Activated naive CD8-positive, alpha-beta T cell (primary cell): ENCODE data around the gene CUEDC1.
"Not testable (repeated sequence)": the region's sequence is repeated elsewhere in the genome, so short reads cannot be mapped to it uniquely, and the experiment has no call there.

ENCODE experiments used
- H3K27ac Mint-ChIP-seq: one replicate; pipeline ENCODE4 v1.8.0; 2021; ENCODE audit warnings: mixed read lengths
- H3K27me3 Mint-ChIP-seq: one replicate; pipeline ENCODE4 v1.8.0; 2021; ENCODE audit warnings: mixed read lengths
- H3K36me3 Mint-ChIP-seq: one replicate; pipeline ENCODE4 v1.8.0; 2021; ENCODE audit warnings: mixed read lengths
- H3K4me1 Mint-ChIP-seq: one replicate; pipeline ENCODE4 v1.8.0; 2021; ENCODE audit warnings: low read depth, mixed read lengths
- H3K4me3 Mint-ChIP-seq: one replicate; pipeline ENCODE4 v1.8.0; 2021; ENCODE audit warnings: mild to moderate bottlenecking, mixed read lengths
- H3K9me3 Mint-ChIP-seq: one replicate; pipeline ENCODE4 v1.8.0; 2021; ENCODE audit warnings: low read depth, mixed read lengths

The CUEDC1 gene

DNA sequence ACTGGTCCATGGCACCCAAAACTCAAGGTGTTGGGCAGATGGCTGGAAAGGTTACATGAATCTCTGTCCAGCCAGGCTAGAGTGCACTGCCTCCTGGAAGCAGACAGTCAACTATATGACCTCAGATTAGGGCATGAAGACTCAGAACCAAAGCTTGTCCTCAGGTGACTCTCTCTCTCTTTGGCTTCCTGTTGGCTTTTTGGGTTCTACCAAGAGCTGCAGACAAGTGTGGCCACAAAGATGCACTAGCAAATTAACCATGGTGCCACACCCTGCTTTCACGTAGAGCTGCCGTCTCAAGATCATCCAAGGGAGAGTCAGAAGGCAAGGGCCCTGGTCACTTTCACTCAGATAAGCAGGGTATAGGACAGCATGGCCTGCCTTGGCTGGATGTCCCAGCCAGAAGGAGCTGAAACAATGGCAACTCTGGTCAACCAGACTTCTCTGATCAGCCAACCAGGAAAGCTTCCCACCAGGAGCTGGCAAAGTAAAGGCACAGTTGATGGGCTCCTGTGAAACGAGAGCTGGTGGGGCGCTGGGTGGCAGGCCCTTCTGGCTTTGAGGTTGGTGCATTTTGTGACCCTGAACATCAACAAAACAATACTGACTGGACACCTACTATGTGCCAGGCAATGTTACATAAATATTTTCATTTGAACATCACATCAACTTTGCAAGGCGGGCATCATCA is 31.9 kb downstream of the CUEDC1 start:
- Mint-ChIP-seq H3K36me3 (no peaks in the 10 kb centered on the region), H3K27me3 (peaks cover 3% of the 10 kb centered on the region), H3K4me1 (no peaks in the 10 kb centered on the region), H3K27ac (no peak overlapping the region), H3K9me3 (no peaks in the 10 kb centered on the region), H3K4me3 (no peak overlapping the region)

DNA sequence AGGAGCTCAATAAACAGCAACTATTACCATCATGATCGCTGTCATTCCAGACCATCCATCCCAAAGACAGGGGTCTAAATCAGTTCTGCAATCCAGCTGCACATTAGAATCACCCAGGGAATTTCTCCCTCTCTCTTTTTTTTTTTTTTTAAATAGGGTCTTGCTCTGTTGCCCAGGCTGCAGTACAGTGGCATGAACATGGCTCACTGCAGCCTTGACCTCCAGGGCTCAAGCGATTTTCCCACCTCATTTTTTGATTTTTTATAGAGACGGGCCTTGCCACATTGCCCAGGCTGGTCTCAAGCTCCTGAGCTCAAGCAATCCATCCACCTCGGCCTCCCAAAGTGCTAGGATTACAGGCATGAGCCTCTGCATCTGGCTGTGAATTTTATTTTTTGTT is 32.5 kb downstream of the CUEDC1 start:
- H3K27ac Mint-ChIP-seq, H3K9me3 Mint-ChIP-seq, H3K4me3 Mint-ChIP-seq, H3K4me1 Mint-ChIP-seq, H3K27me3 Mint-ChIP-seq, H3K36me3 Mint-ChIP-seq: not testable (repeated sequence)

DNA sequence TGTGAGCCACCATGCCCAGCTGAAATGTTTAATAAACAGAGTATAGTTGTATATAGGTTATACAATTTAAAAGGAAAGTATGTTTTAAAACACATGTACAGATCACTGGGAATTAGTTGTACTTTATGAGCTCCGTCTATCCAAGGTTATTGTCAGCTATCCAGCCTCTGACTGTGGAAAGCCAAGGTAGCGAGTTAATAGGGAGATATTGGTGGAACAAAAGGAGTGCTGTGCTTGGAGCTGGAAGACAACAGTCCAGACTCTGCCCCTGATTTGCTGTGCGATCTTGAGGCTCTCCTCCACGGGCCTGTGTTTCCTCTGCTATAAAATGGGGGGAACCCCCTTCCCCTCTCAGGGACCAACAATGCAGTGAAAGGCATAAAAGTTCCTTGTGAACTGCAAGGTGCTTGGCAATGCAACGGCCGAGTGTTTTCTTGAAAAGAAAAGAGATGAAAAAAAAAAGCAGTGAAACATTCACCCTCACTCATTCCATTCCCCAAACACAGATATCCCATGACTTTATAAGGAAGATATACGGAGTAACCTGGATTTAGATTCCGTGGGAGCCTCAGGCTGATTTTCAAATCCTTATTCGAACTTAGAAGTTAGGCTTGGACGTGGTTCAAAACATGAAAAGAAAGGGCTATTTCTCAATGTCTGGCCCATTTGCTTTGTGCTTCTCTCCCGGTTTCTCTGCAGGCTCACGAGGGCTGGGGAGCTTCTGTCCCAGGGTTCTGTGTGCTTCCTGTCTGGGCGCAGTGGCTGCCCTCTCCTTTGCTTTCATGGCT is 34.1 kb downstream of the CUEDC1 start:
- Mint-ChIP-seq H3K9me3 (no peaks in the 10 kb centered on the region), H3K27me3 (no peaks in the 10 kb centered on the region), H3K4me1 (no peaks in the 10 kb centered on the region), H3K4me3 (no peak overlapping the region), H3K27ac (no peak overlapping the region), H3K36me3 (no peaks in the 10 kb centered on the region)

DNA sequence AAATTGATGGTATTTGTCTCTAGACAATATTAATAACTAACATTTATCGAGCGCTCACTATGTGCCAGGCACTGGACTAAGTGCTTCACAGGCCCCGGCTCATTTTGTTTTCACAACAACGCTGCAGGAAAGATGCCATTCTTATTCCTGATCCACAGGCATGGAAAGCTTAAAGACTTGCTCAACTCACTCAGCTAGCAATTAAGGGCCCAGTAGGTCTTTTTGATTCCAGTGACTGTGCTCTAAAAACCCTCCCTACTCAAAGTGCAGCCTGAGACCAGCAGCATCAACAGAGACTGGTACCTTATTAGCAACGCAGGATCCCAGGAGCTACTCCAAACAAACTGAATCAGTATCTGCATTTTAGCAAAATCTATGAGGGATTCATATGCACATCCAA is 35.3 kb downstream of the CUEDC1 start:
- Mint-ChIP-seq H3K4me1 (no peaks in the 10 kb centered on the region), H3K9me3 (no peaks in the 10 kb centered on the region), H3K27ac (no peak overlapping the region), H3K36me3 (no peaks in the 10 kb centered on the region), H3K27me3 (no peaks in the 10 kb centered on the region), H3K4me3 (no peak overlapping the region)

DNA sequence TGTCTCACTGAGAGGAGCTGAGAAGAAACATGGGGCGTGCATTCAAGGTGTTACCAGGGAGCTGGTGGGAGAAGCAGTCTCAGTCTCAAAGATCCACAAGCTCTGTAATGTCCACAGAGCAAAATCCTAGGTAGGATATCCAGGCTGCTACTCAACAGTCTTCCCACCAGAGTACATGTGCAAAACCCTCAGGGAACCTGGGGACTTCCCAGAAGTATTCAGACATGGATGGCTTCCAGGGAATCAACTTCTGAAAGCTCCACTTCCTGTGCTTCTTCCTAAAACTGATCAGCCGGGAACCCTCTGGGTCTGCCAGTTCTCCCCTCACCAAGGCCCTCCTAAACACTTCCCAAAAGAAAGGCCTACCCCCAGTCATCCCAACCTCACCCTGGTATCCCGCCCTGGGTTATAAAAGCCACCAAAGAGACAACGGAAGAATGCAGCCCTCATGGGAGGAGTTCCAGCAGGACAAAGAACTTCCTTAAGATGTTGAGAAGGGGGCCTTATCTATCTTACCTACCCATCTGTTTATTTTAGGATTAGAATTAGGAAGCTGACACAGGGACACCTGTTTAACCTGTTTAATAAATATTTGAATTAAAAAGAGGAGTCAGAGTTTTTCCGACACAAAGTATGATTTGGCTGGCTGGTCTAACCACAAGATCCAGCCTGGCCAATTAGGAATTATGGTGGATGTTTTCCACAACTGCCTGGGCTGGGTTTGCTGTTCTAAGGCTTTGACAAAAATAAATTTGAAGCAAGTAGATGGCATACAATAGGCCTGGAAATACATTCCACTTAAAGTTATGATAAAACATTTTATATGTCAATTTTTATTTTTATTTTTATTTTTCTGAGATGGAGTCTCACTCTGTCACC is 37.0 kb downstream of the CUEDC1 start:
- no peaks in the 10 kb centered on the region for H3K9me3 Mint-ChIP-seq
- H3K27me3 Mint-ChIP-seq: no peaks in the 10 kb centered on the region
- no peaks in the 10 kb centered on the region for H3K4me1 Mint-ChIP-seq
- H3K4me3 Mint-ChIP-seq: no peak overlapping the region
- no peaks in the 10 kb centered on the region for H3K36me3 Mint-ChIP-seq
- H3K27ac Mint-ChIP-seq: no peak overlapping the region

DNA sequence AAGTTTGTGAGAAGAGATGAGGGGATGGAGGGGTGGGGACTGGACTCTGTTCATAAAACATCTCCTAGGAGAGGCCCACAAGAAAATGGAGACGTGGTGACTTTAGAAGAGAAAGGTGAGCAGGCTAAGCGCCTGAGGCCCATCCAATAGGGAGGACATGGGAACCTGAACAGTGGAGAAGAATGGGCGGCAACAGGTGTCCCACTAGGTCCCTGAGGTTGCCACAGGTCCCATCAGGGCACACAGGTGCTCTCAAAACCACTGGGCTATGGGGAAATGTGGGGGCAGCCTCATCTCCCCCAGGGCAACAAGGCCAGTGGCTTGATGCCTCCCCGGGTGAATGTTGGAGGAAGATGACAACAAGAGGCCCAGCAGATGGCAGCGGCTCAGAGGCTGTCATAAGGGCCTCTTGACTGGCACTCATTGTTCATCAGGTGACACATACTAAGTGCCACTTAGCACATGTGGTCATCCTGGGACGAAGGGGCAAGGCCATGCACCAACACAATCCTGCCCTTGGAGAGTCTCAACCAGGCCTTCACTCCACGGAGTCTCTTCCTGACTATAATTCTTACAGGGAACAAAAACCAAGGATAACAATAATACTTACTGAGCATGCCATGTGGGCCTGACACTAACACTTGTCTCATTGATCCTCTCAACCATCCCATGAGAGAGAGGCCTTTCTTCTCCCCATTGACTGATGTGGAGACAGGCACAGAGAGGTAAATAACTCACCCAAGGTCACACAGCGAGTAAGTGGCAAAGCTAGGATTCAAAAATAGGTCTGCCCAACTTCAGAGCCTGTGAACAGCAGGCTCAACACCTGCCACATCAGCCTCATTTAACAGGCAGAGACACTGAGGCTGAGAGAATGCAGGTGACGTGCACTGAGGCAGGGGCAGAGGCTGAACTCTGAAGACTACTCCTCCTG is 38.0 kb downstream of the CUEDC1 start:
- Mint-ChIP-seq H3K4me1 (no peaks in the 10 kb centered on the region), H3K27ac (no peak overlapping the region), H3K27me3 (no peaks in the 10 kb centered on the region), H3K4me3 (no peak overlapping the region), H3K36me3 (no peaks in the 10 kb centered on the region), H3K9me3 (no peaks in the 10 kb centered on the region)

DNA sequence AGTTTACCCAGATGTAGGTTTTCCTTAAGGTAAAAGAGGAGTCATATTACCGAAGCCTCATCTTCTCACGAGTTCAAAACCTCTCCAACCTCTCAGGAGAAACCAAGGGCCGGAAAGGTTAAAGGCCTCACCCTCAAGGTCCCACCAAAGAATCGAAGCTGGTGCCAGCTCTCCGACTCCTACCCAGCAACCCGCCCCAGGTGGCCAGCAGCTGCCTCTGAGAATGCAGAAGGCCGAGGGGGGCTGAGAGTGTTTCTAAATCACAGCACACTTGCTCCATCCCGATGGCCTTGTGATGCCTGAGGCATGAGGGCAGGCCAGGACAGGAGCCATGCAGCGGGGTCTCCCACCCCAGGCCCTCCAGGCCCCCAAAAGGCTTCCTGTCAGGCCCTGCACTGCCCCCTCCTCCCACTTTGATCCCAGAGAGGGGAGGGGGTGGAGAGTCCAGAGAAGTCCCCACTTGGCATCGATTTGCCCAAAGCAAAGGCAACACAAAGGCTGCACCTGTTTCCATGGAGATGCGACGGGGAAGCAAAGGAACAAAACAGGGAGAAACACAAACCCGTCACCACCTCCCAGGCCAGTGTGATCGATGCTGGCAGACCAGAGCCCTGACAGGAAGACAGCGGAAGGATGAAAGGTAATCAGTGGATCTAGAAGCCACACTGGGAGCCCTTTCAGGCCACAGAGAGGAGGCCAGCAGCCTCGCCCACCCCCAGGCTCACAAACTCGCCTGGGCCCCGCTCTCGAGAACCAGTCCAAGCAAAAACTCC is 39.0 kb downstream of the CUEDC1 start:
- no peaks in the 10 kb centered on the region for H3K36me3 Mint-ChIP-seq
- no peak overlapping the region for H3K27ac Mint-ChIP-seq
- H3K9me3 Mint-ChIP-seq: no peaks in the 10 kb centered on the region

DNA sequence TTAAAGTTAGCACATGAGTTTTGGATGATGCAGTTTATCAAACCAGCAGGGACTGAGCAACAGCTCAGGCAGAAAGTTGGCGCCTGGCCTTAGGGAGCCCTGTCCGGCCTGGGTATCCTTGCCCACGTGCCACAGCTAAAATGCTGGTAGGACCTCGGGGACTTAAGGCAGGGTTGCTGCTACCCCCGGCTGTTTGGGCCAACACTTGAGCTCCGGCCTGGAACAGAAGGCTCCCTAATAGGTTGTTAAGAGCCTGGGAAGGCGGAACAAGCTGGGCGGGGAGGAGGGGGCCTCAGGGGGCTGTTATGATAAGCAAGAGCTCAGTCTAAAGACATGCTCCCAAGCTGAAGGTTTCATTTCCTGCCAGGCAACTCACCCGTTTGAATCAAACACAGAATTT is 39.7 kb downstream of the CUEDC1 start:
- H3K4me3 Mint-ChIP-seq: no peak overlapping the region
- H3K27ac Mint-ChIP-seq: no peak overlapping the region
- no peaks in the 10 kb centered on the region for H3K36me3 Mint-ChIP-seq
- no peaks in the 10 kb centered on the region for H3K4me1 Mint-ChIP-seq
- H3K27me3 Mint-ChIP-seq: no peaks in the 10 kb centered on the region
- no peaks in the 10 kb centered on the region for H3K9me3 Mint-ChIP-seq

More for the DNA sequence above, 39.0 kb downstream of the CUEDC1 start:
- Mint-ChIP-seq H3K4me1 (no peaks in the 10 kb centered on the region), H3K27me3 (no peaks in the 10 kb centered on the region), H3K4me3 (no peak overlapping the region)

DNA sequence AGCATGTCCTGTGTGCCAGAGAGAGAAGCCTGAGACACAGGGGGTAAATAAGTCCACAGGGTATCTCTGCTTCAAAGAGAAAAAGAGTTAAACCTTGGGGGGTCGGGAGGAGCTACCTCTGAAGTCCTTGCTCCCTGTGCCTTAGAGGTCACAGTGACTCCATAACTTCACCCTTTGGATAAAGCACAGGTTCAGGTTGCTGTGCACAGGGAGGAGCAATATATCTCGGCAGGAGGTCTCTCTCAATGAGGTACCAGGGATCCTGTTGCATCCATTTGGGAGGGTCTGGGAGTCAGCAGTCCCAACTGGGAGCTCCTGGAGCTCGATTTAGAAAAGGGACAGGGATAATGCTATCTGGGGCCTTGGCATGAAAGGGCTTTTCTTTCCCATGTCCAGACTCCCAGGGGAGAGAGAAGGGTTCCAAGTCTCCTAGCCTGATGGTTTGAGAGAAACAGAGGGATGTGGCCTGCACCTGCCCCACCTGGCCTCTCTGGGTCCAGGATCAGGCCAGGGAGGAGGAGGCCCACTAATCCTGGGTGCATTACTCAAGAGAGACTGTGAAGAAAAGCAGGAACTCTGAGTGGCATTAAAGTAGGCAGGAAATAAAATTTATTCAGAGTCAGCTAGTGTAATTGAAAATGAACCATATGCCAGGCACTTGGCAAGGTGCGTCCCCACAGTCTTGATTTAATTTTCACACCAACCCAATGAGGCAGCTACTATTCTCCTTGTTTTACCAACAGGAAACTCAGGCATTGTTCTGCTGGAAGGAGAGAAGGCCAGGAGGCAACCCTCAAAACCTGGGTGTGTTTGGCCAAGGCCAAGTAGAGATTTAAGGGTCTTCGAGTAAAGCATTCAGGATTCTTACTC is 40.7 kb downstream of the CUEDC1 start:
- H3K27ac Mint-ChIP-seq: no peak overlapping the region

DNA sequence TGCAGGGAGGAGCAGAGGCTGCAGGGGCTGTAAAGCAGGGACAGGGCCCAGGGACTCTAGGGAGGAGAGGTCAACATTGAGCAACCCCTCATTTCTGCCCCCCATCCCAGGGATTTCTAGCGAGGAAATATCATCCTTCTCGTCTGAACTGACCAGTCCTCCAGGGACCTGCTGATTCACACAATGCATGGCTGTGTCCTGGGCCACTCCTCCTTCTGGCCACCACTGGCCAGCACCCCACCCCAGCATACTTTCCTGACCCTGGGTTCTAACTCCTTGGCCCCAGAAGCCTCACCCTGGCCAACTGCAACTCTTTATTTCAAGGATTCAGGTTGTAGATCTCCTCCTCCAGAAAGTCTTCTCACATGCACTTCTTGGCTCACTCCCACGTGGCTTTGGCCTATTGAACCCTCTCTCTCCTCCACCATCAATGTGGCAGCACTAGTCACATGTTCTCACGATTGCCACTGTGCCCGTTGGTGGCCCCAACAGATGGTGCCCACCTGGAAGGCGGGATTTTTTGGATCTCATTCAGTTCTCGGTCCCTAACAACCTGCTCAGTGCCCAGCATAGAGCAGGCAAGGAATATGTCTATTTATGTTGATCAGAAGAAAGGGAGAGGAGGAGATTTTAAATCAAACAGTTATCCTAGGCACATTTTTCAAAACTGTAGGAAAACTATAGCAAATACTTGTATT is 41.5 kb downstream of the CUEDC1 start:
- no peaks in the 10 kb centered on the region for H3K27me3 Mint-ChIP-seq
- H3K36me3 Mint-ChIP-seq: no peaks in the 10 kb centered on the region
- no peaks in the 10 kb centered on the region for H3K4me1 Mint-ChIP-seq
- H3K27ac Mint-ChIP-seq: no peak overlapping the region
- no peak overlapping the region for H3K4me3 Mint-ChIP-seq
- no peaks in the 10 kb centered on the region for H3K9me3 Mint-ChIP-seq

More for the DNA sequence above, 40.7 kb downstream of the CUEDC1 start:
- H3K9me3 Mint-ChIP-seq: no peaks in the 10 kb centered on the region
- H3K36me3 Mint-ChIP-seq: no peaks in the 10 kb centered on the region
- H3K4me1 Mint-ChIP-seq: no peaks in the 10 kb centered on the region
- H3K27me3 Mint-ChIP-seq: no peaks in the 10 kb centered on the region
- H3K4me3 Mint-ChIP-seq: no peak overlapping the region

DNA sequence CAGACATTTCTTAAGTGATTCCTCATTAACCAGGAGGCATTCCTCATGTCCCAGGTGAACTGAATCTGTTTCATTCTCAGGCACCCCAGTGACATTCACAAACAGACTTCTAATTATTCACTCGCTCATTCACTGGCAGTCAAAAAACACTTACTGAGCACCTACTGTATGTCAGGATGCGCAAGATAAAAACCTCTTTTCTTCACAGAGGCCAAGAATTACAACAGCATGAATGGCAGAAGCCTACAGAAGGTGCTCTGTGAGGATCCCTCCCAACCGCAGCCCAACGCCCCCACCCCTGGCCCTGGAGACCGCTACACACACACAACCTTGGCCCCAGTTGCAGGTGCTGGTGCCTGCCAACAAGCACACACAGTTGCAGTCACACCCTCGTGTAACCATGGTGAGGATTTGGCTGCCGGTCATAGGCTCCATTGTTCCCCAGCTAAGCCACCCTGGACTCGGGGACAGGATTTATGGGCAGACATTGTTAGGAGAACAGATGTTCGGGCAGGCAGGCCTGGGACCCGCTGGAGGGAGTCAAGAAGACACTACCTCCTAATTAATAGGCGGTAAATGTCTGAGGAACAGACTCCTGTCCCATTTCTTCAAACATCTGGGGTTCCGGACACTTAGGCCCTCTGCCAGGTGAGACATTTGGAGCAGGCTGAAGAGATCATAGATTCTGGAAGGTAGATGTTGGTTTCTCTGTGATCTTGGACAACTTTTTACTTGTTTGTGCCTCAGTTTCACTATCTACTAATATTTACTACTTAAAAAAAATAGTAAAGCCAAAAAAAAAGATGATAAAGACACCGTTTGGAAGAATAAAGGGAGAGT is 43.2 kb downstream of the CUEDC1 start:
- Mint-ChIP-seq H3K4me1 (no peaks in the 10 kb centered on the region), H3K27ac (no peak overlapping the region), H3K36me3 (no peaks in the 10 kb centered on the region), H3K4me3 (no peak overlapping the region), H3K27me3 (no peaks in the 10 kb centered on the region), H3K9me3 (no peaks in the 10 kb centered on the region)
